Uterus (tissue), 2 donors: Measurements from ENCODE around the gene ACMSD.

Experiments used
- CTCF ChIP-seq, 4 experiments: fragments of 200-600 bp in 2 of 4; fragments of 450-650 bp in 2 of 4; sonication (generic) in 2 of 4; IDR thresholded peaks; one replicate each; pipeline ENCODE4 v1.5.1; 2016 to 2019; ENCODE audit warnings: antibody characterized with exemption in 4 of 4, mild to moderate bottlenecking in 2 of 4, moderate library complexity in 1 of 4
- POLR2A ChIP-seq, 2 donors: fragments of 450-650 bp; IDR thresholded peaks; one replicate each; pipeline ENCODE4 v1.6.1; 2016; ENCODE audit warnings: antibody characterized with exemption in 2 of 2, mild to moderate bottlenecking in 1 of 2, moderate library complexity in 1 of 2

- no peak for TF ChIP-seq POLR2A (IDR thresholded peaks at IDR 0.05)
- TF ChIP-seq CTCF (IDR thresholded peaks at IDR 0.05), result no peak
Observed at GRCh38 chr2:134917360-134917865, 79.0 kb downstream of the ACMSD start.
